T1000 (cell line): ENCODE measurements around the gene USP22.
"Not testable (repeated sequence)": the region's sequence is repeated elsewhere in the genome, so short reads cannot be mapped to it uniquely, and the experiment has no call there.

Experiments
- DNase-seq: peaks from one replicate; lab custom pipeline; 2025; ENCODE audit warnings: mixed read lengths; lab: John Stamatoyannopoulos, UW

Gene USP22

DNA sequence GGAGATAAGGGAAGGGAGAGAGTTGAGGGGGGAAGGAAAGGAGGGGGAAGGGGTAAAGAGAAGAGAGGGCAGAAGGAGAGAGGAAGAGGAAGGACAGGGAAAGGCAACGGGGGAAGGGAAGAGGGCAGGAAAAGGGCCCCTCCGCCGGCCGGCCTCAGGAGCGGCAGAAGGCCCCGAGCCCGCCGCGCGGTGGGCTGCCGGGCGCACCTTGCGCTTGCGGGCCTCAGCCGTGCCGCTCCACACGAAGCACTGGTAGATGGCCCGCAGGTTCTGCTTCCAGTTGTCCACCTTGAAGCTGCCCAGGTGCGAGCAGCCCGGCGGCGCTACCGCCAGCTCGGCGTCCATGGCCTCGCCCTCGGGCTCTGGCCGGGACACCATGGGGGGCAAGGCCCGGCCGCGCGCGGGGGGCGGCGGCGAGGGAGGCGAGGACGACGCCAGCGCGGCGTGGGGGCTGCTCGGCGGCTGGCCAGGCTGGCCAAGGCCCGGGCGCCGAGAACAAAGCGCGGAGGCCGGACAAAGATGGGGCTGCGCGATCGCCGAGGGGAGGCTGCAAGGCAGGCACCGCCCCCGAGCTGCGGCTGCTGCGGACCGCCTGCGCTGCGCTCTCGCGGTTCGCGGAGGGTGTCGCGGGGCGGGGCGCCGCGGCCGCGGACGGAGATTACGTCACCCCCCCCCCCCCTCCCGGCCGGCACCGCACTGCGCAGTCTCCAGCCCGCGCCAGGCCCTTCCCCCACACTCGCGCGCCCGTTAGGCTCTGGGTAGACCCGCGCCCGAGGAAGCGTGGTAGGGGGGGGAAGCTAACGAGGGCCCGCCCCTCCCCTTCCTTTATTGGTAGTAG, at the start of gene USP22:
USP22 (minus strand) TSS at position 554 of the 838 bp plus-strand sequence; CDS start at position 378, 176 bp downstream.
- DNase-seq, result no peak

GRCh38 chr17:21090902-21091618, 48.2 kb upstream of the USP22 start:
- DNase-seq, result no peak

DNA sequence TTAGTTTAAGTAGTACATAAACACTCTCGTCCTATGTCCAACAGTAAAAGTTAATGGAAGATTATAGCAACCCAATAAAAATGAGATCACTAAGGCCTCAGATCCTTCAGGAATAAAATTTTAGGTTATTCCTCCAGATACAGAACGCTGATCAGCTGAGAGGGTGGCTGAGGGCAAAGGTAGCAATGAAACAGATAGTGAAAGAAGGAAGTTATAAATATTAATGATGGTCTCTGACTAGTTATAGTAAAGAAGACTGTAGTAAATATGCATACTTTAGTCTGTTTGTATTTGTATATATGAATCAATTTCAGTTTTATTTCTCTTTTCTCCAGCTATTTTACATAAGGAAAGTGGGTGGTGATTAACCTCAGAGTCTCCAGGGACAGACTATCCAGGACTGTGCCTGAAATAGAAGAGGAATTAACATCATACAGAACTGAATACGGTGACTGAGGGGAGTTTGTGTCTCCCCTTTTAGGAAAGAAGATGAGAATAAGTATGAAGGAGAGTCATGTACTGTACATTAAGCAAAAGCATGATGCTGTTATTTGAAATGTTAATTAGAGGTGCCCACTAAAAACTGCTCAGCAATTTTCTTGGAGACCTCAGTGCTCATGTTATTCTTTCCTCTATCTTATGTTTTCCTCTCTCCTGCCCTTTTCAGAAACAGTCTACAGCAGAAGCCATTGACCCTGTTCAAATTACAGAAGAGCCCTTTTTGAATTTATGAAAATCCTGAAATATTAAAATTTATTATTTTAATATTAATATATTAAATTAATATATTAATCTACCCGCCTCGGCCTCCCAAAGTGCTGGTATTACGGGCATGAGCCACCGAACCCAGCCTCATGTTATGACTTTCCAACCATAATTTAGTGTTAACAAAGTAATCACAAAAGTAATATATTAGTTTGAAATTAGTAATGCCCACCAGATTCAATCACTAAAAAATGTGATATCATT, 47.4 kb upstream of the USP22 start:
- no peak for DNase-seq

DNA sequence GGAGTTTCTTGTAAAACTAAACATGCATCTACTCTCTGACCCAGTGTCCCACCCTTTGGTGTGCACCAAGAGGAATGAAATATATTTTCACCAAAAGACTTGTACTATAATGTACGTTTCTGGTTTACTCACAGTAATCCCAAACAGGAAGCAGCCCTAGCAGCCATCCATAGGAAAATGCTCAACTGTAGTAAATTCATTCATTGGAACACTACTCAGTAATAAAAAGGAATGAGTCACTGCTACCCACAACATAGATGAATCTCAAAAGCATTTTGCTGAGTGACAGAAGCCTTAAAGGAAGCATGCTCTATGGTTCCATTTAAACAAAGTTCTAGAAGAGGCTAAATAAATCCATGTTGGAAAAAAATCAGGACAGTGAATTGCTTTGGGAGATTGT, 46.3 kb upstream of the USP22 start:
- no peak for DNase-seq

- DNase-seq, result no peak
These were observed 42.9 kb upstream of the USP22 start for GRCh38 chr17:21085707-21086106.

- DNase-seq, result not testable (repeated sequence)
These were observed 42.5 kb upstream of the USP22 start for GRCh38 chr17:21085280-21085679.

- DNase-seq, result no peak
These were observed 39.2 kb upstream of the USP22 start for GRCh38 chr17:21082001-21082436.

GRCh38 chr17:21079196-21079595, 36.4 kb upstream of the USP22 start:
- no peak for DNase-seq

DNA sequence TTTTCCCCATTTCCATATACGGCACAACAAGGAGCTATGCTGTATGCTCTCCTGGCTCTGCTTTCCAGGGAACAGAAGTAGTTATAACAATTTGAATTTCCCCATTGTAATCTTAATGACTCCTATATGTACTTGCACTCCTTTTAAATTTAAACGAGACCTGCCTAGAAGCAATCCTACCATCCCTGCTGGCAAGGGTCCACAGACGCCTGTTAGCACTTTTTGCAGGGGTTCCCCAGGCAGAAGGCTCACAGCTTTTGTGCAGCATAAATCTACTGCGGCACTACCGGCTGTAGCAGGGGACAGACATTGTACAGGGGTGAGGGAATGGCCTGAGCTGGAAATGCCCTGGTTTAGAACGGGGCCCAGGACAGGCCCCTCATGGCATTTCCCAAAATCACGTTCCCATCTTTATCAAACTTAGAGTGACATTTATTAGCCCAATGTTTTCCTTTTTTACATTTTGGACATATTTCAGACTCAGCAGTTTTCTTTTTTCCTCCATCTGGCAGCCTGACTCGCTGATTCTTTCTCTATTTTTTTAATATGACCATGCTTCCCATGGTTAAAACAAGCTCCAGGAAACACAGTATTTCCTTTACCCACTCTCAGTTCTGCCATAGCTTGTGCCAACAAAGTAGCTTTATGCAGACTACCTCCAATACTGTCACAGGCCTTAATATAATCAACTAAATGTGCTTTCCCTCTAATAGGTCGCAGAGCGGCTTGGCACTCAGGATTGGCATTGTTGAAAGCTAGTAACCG, 35.4 kb upstream of the USP22 start:
- no peak for DNase-seq

DNA sequence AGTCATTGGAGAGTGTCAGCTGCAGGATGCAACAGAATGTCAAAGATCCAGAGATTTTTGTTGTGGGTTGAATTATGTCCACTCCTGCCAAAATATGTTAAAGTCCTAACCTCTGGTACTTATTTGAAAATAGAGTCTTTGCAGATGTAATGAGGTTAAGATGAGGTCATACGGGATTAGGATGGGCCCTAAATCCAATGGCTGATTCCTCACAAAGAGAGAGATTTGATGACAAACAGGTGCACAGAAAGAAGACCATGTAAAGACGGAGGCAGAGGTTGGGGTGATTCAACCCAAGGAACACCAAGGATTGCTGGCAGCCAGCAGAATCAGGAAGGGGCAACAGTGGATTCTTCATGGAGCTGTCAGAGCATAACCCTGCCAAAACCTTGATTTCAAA, 34.5 kb upstream of the USP22 start:
- DNase-seq, result no peak

- DNase-seq, result no peak
These were observed 33.4 kb upstream of the USP22 start for GRCh38 chr17:21076242-21076641.

GRCh38 chr17:21075739-21076085, 32.9 kb upstream of the USP22 start:
- DNase-seq, result no peak

DNA sequence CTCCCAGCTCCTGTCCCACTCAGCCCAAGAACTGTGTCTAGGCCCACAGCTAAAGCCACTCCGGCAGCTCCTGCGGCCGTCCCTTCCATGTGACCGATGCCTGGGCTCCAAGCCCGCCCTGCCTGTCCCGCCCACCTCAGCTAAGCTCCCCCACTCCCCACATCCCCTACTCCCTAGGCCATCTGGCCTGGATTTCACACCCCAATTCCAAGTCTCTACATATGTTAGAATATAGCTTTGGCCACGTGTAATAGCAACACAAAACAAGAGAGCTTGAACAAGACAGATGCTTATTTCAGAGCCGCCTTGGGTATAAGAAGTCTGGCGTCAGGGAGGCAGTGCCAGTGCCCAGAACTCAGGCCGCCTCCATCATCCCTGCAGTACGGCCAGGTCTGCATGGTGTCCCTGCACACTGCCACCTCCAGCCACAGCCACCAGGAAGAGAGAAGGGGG, 30.0 kb upstream of the USP22 start:
- DNase-seq, result no peak

- DNase-seq, result no peak
These were observed 23.6 kb upstream of the USP22 start for GRCh38 chr17:21066394-21066793.

- DNase-seq, result no peak
These were observed 19.2 kb upstream of the USP22 start for GRCh38 chr17:21061971-21062526.

DNA sequence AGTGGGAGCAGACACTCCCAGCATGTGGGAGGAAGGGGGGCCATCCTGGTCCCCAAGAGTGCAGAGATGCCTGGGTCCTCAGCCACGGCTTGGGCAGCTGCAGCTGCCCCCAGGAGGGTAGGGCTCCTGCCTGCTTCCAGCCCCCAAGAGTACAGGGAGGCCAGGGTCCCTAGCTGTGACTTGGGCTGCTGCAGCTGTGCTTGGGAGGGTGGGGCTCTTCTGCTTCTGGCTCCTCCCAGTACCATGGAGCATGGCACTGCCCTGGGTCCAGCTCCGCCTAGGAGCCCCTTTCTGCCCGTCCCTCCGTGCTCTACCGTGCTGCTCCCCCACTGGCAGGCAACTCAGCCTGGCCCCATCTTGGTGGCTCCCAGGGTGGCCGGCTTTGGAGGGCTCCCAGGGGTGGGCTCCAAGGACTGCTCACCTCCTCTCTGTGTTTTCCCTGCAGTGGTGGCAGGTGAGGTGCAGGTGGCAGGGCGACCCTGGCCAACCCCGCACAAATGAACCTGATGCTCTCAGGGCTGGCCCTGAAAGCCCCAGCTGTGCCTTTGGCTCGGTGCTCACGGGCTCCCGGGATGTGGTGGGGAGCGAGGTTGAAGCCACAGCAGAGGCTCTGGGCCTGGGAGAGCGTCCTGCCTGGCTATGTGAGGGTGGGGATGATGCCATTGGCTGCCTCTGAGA, 18.5 kb upstream of the USP22 start:
- DNase-seq, result no peak

- DNase-seq, result no peak
These were observed 16.9 kb upstream of the USP22 start for GRCh38 chr17:21059761-21060160.

- DNase-seq, result no peak
These were observed 15.5 kb upstream of the USP22 start for GRCh38 chr17:21058098-21058893.

- not testable (repeated sequence) for DNase-seq
These were observed 10.2 kb upstream of the USP22 start for GRCh38 chr17:21053056-21053455.

DNA sequence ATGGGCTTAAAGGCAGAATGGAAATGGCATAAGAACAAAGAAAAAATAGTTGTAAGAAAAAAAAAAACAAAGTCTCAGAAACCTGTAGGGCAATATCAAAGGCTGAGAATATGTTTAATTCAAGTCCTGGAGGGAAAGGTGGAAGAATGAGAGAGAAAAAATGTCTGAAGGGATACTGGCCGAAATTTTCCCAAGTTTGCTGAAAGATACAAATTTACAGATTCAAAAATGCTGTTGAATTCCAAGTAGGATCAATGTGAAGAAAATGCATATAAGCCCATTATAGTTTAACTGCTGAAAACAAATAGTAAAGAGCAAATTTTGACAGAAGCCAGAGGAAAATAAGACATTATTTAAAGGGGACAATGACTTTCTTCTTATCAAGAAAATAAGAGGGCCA, 6.6 kb upstream of the USP22 start:
- DNase-seq, result no peak
